HG02763 (cell line): ENCODE data around the gene PLCB2.

Source experiments
- ATAC-seq: cut with Tn5 transposase; IDR thresholded peaks from one replicate; pipeline ENCODE4 v1.9.1; 2021; ENCODE audit warnings: mild to moderate bottlenecking, moderate library complexity; ENCODE audit not compliant: unreplicated experiment

PLCB2 gene

DNA sequence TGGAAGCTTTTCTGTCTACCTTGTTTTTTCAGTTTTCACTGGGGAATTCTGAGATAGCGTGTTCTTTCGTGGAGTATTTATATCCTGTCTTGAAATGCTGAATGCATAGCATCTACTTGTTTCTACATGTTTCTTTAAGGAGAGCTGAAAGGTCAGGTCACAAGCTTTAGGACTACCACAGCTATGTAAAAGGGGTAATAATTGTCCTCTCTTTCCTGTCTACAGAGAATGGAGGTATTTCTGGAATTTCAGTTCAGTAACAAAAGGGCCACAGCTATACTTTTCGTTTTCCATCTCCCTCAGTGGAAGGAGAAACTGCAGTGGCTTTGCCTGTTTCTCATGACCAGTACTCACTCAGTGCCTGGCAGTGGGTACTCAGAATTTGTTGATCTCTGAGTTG lies 20.4 kb upstream of the PLCB2 start:
- no peak for ATAC-seq

DNA sequence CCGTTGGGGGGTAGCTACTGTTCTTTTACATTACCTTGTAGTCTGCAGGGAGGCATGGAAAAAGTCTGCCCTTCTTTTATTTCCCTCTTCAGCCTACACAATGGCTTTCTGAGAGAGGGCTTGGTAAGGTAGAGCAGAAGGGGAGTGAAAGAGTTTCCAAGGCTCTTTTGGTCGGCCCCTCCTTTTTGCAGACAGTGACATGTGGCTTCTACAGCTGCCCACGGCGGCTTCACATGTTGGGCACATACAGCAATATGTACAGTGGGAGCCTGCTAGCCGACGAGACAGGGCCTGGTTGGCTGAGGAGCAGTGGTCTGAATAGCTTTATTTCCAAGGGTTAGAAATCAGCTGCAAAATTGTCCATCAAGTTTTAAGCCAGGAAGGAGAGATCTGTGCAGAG lies 19.7 kb upstream of the PLCB2 start:
- ATAC-seq: no peak

DNA sequence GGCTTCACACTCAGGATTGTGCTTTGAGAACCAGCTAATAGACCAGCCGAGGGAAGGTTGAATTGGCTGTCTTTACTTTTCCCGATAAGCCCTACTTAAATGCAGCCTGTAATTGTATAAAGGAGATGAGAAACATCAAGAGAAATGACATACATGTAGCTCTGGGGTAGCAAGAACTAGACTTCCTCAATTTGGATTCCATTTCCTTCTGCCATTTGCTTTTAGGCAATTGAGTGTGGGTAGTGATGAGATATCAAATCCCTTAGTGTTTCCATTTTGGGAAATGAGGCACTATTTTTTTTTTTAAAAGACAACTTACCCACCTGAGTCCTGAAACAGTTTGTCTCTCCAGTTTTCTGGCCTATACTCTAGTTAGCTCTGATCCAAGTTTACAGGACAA lies 18.0 kb upstream of the PLCB2 start:
- ATAC-seq: no peak

DNA sequence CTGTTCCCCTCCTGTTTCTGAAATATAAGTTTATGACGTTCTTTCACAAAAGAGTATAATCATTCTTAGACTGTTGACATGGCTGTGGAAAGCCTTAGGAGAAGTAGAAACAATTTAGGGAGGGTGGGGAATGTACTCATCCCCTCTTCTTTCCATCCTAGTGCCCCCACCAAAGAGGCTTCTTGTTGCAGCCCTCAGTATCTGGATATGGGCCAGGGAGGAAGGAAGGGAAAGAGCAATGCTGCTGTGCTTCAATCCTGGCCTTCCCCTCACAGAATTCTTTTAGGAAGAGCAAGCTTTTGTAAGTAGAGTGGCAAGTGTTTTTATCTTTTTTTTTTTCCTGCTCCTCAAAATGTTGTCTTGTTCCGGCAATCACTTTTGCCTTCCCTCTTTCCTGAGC lies 17.5 kb upstream of the PLCB2 start:
- ATAC-seq: no peak

DNA sequence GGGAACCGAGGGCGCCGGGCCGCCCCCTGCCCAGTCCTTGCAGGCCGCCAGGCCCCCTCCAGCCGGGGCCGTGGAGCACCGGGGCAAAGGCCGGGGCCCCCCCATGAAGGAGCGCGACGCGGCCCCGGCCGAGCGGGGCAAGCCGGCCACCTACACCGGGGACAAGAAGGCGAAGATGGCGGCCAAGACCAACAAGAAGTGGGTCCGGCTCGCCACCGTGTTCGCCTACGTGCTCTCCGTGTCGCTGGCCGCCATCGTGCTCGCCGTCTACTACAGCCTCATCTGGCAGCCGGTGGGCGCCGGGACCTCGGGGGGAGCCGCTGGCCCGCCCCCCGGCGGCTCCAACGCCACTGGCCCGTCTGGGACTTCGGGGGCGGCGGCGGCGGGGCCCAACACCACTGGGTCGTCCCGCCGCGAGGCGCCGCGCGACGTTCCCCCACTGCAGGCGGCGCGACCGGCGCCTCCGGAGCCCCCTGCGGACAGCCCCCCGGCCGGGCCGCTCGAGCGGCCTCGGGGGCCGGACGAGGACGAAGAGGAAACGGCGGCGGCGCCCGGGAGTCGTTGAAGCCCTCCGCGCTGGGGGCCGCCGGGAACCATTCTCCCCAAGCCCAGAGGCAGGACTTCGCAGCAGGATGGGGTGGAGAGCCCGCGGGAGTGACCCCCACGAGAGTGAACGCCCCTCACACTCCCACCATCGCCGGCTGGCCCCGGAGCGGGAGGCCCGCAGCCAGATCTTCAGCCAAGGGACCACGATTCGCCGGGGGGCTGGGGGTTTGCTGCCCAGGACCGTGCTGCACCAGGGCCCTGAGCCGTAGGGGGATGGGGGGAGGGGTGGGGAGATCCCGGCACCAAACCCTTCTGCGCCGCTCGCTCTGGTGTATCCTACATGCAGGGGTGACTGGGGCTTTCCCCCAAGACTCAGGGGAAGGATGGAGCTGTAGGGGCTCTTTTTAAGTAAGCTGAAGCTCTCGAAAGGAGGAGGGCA lies 16.5 kb upstream of the PLCB2 start:
- peak; percentile 6 for ATAC-seq

DNA sequence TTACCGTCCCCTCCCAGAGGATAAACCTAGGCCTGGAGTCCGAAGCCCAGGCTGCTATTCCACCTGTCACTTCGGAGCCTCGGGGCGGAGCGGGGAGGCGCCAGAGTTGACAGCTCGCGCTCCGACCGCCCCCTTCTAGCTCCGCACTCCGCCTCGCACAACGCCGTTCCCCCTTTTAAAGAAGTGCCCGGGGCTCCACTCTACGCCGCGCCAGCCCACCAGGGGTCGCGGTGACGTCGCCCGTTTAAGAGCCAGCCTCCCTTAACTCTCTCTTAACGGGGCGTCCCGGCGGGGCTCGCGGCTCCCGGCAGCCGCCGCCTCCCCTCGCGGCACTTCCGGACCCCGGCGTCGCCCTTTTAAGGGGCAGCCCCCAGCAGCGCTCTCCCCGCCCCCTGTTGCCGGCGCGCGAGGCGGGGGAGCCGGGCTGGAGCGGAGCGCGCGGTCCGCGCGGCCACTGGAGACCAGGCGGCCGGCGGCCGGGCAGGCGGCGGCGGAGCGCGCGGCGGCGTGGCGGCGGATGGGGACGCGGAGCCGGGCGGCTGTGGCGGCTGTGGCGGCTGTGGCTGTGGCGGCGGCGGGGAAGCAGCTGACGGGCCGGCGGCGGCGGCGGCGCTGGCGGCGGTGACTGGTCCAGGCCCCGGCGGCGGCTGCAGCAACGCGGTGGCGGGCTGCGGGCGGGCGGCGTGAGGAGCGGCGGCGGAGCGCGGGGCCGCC lies 15.7 kb upstream of the PLCB2 start, which contains the start of gene INAFM2:
Gene INAFM2 (plus strand): TSS at position 454 of the 714 bp plus-strand sequence. CDS start 364 bp downstream, outside the sequence.
- ATAC-seq: peak; percentile 84

DNA sequence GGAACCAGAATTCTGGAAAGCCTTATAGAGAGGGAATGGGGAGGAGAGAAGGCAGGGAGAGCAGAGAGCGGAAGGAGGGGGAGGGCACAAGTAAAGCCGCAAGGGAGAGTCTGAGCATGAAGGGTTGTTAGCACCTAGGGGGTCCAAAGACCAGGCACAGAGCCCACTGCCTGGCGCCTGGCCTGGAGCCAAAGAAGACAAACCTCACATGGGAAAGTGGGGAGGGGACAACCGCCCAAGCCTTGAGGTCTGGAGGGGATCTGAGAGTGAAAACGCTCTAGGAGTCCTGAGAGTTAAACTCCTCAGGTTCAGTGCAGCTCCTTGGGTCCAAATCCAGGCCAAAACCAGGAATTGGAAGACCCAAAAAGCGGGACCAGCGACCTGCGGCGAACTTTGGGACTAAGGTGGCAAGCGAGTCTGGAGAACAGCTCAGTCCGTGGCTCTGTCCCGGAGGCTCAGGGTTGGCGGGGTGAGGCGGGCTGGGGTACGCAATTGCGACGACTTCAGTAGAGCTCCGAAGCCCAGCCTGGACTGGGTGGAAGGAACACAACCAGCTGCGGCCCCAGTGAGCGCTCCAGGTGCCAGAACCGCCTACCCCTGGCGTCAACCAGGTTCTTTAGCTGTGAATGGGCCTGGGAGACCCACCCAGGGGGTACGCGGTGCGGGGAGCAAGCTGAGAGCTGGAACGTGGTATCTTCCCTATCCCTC lies 14.9 kb upstream of the PLCB2 start:
- ATAC-seq: no peak

DNA sequence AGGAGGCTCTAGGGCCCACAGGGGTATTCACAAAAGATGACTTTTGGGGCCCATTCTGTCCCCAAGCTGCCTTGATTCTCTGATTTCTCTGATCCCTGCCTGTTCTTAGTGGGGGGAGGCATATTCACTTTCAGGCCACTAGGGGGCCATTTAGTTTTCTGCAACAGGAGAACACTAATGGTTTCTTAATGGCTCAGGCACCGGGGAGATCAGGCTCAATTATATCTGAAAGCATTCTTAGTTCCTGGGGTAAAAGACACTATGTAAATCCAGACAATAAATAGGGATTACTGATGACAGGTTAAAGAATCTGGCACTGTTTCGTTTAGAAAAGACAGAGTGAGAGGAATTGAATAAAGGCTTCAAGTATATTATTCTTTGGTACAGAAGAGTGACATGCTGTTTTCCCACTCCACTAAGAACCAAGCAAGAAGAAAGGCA lies 13.2 kb upstream of the PLCB2 start:
- ATAC-seq: no peak

DNA sequence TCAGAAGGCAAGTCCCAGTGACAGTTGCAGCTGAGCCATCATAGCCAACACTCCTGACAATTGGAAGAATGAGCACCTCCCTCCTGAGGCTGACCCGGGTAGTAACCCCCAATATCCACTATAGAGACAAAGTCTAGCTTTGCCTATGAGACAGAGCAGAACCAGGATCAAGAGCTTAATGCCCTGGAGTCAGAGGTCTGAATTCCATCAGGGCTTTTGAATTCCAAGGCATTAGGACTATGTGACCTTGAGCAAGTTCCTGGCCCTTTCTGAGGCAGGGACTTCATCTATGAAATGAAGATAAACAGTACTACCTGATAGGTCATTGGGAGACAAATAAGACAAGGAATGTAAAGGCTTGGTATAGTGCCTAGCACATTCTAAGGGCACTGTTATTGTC lies 12.7 kb upstream of the PLCB2 start:
- ATAC-seq: no peak

DNA sequence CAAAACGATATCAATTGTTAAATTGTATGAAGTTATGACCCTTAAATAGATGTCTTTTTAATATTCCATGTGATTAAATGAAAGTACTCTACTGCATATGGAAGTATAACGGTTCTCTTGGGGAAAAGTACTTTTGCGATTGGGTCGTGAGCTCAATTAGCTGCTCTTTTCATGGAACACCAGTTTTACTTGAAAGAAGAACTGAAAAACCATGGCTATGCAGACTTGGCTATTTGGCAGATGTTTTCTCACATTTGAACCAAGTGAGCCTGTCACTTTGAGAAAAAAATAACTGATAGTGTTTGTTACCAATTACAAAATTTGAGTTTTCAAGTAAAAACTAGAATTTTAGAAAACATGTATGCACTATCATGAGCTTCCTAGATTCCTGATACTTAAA lies 9.8 kb upstream of the PLCB2 start:
- ATAC-seq: no peak

DNA sequence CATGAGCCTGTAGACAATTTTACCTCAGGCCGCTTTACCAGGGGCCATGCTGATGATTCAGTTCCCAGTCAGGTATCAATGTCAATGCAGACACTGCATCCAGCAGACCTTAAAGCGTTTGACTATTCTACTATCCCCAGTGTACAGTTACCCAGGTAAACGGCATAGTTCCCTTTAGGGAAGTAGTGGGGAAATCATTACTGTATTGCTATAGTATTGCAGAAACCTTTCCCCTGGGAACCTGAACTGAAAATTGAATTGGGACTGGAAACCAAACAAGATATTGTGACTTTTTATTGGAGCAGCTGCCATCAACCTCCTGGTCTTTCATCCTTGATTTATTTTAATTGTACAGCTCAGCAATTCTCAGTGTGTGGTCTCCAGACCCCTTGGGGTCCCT lies 9.2 kb upstream of the PLCB2 start:
- no peak for ATAC-seq

DNA sequence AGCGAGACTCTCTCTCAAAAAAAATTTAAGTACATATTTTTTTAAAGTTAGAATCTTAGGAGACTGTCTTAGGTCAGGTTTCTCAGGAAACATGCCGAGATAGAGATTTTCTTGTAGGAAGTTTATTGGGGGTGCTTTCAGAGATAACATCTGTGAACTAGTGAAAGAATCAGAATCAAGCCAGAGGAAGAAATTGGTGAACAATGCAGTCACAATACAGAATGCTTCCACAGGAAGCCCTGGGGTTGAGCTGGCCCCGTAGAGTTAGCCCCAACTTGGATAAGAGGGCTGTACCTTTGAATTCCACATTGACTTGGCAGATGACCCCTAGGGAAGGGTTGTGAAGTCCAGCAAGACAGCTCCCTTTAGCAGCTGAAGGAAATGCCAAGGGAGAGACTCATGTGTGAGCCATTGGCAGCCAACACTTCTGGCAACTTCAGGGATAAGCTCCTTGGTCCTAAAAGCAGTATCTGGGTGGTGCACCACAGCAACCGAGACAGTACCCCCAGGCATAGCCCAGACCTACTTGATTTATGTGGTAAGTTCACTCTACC lies 7.1 kb upstream of the PLCB2 start:
- no peak for ATAC-seq

DNA sequence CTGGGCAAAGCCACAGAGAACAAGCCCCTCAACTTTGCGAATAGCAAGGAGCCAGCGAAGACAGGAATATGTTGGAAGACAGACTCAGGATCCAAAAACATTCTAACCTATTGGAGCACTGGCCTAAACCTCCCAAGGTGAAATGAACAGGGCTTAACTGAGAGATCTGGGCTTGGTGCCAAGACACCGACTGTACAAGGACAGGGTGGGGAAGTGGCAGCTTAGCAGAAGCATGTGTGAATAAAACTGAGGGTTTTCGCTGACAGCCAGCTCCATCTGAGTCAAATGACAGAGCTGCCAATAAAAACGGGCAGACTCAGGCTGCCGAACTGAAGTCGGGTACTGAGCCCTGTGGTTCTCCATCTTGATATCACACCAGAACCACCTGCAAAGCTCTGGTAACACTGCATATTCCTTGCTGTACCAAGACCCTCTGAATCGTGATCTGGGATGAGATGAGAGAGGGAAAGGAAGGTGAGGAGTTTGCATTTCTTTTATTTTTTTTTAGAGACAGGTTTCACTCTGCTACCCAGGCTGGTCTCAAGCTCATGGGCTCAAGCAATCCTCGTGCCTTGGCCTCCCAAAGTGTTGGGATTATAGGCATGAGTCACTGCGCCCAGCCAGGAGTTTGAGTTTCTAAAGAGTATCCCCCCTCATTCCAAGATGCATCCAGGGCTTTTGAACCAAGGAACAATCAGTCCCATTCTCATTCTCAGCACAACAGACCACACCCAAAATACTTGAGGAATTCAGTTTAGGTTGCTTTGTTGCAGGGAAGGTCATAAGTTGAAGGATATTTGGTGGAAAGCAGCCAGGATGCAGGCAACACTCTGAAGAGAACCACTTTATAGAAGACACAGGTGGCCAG lies 6.0 kb upstream of the PLCB2 start:
- no peak for ATAC-seq

DNA sequence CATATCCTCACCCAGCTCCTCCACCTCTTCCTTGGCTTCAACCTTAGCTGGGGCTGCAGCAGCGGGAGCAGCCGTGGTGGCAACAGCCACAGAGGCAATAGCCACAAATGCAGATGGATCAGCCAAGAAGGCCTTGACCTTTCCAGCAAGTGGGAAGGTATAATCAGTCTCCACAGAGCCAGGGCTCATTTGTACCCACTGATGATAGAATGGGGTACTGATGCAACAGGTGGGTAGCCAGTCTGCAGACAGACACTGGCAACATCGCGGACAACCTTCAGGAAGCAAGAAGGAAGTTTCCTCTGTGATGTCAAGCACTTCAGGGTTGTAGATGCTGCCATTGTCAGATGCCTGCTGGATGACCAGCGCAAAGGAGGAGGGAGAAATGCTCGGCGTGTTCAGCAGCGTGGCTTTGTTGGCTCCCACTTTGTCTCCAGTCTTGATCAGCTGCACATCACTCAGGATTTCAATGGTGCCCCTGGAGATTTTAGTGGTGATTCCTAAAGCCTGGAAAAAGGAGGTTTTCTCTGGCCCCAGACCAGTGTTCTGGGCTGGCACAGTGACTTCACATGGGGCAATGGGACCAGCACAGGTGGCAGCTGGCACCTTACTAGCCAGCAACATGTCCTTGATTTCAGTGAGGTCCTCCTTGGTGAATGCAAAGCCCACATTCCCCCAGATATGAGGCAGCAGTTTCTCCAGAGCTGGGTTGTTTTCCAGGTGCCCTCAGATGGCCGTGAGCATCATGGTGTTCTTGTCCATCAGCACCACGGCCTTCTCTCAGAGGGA lies 4.8 kb upstream of the PLCB2 start:
- ATAC-seq: no peak

DNA sequence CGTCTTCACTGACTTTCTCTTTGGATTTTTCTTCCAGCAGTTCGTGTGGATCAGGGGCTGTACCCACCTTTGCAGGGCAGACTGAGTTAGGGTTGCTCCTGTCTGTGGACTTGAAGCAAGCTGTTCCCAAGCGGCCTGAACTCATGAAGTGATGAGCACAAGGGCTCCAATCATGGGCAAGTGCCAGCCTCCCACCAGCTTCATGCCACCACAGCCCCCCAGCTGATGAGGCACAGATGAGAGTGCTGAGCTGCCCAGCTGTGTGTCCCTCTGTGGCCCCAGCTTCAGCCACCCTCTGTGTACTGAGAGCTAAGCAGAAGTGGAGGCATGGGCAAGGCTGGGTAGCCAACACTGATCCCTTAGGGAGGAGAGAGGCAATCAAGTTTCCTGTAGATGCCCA lies 3.3 kb upstream of the PLCB2 start:
- no peak for ATAC-seq

DNA sequence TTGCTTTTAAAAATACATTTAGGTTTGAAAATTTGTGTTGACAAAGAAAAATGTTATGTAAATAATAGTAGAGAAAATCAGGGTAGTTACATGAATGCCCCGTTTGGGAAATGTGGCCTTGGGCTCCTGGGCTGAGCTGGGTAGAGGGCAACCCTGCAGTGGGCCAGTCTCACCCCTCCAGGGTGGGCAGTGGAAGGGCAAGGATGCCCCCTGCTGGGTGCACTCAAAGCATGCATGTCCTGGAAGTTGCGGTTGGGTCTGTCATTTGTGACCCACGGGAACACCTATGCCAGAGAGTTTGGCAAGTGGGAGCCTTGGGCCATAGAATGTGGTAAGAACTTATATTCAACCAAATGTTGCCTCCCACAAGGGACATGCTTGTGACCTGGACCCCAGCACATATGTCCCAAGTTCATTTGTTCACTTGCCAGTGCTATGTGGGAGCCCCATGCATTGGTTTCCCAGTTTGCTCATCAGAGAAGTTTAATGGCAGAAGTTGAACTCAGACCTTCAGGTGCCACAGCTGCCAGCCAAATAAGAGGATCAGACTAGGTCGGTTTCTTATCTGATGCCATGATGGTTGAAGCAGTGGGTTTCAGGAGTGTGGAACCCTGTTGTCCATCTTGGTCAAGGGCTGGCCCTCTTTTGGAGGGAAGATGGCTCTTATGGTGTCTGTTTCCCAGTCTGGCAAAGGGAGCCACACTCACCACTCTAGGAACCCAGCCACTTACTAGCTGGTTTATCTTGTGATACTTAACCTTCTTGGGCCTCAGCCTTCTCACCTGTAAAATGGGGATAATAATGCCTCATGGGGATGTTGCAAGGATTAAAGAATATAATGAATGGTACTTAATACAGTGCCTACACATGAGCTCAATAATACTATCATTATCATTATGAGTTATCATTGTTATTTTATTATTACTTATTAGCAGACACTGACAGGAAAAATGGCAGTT lies 2.5 kb upstream of the PLCB2 start:
- ATAC-seq: no peak

DNA sequence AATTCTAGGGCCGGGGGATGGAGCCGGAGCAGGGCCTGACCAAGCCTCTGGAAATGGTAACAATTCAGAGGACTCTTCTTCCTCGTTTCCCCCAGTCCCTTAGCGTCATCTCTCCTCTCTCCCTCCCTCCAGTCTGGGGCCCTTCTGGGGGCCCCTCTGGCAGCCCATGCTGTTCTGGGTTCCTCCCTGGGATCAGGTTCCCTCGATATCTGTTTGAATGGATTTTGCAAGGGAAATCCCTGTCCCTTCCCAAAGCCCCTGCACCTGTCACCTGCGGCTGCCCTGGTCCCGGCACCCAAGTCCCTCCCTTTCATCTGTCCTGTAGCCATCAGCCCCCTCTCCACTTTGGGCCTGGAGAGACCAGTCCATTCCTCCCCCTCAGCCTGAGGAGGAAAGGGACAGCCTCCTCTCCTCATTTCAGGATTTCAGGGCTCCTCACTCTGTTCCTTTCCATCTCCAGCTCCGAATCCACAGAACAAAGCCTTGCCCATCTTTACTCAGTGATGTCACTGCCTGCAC lies 1.7 kb upstream of the PLCB2 start:
- no peak for ATAC-seq

DNA sequence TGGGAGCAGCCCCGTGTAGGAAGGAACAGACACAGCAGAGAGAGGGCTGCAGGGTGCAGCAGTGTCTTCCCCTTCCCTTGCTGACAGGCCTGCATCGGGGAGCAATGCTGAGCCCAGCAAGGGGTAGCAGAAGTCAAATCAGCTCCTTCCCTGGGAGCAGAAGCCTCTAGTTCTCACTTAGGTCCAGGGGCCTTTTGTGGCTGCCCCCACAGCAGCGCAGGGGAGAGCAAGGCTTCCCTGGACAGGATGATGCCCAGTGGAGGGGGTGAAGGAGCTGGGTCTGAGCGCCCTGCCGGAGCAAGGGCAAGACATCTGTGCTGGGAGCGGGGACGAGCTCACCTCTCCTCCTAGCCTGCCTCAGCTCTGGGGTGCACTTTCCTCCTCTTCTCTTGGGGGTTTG lies 827 bp downstream of the PLCB2 start:
- no peak for ATAC-seq
